NCI-H2171 (cell line): Measurements from ENCODE around the gene TSPAN17.
"Not testable (repeated sequence)": the region's sequence is repeated elsewhere in the genome, so short reads cannot be mapped to it uniquely, and the experiment has no call there.

Experiments
- DNase-seq: peaks from one replicate; lab custom pipeline; 2025; lab: John Stamatoyannopoulos, UW

Gene TSPAN17

GRCh38 chr5:176647030-176647842 is at the start of gene TSPAN17:
Gene TSPAN17, plus strand, starts transcription at chr5:176647484. Its CDS starts 132 bp downstream, at chr5:176647616.
- peak; percentile 96 for DNase-seq

GRCh38 chr5:176599749-176600430 is 47.4 kb upstream of the TSPAN17 start:
- DNase-seq = not testable (repeated sequence)

- no peak for DNase-seq
Observed at GRCh38 chr5:176601901-176602482, 45.3 kb upstream of the TSPAN17 start.

- no peak for DNase-seq
Observed at GRCh38 chr5:176603091-176603490, 44.2 kb upstream of the TSPAN17 start.

- no peak for DNase-seq
Observed at GRCh38 chr5:176606032-176606431, 41.3 kb upstream of the TSPAN17 start.

GRCh38 chr5:176606875-176607274 is 40.4 kb upstream of the TSPAN17 start:
- no peak for DNase-seq

- DNase-seq = no peak
Observed at GRCh38 chr5:176608142-176608705, 39.1 kb upstream of the TSPAN17 start.

GRCh38 chr5:176608937-176609723 is 38.2 kb upstream of the TSPAN17 start:
- no peak for DNase-seq

- DNase-seq = peak; percentile 20
Observed at GRCh38 chr5:176609724-176610434, 37.4 kb upstream of the TSPAN17 start, which contains the start of gene GPRIN1. Gene GPRIN1, minus strand, starts transcription at chr5:176610156. Its CDS starts 10,322 bp downstream, at chr5:176599834.

- peak; percentile 31 for DNase-seq
Observed at GRCh38 chr5:176610435-176610773, 36.9 kb upstream of the TSPAN17 start.

GRCh38 chr5:176611435-176611834 is 35.8 kb upstream of the TSPAN17 start:
- no peak for DNase-seq

- no peak for DNase-seq
Observed at GRCh38 chr5:176612008-176612407, 35.3 kb upstream of the TSPAN17 start.

GRCh38 chr5:176612855-176613254 is 34.4 kb upstream of the TSPAN17 start:
- no peak for DNase-seq

GRCh38 chr5:176614805-176615478 is 32.3 kb upstream of the TSPAN17 start:
- peak; percentile 37 for DNase-seq

- DNase-seq = no peak
Observed at GRCh38 chr5:176616511-176616910, 30.8 kb upstream of the TSPAN17 start.

- no peak for DNase-seq
Observed at GRCh38 chr5:176618783-176619182, 28.5 kb upstream of the TSPAN17 start.

- no peak for DNase-seq
Observed at GRCh38 chr5:176619203-176619568, 28.1 kb upstream of the TSPAN17 start.

- DNase-seq = no peak
Observed at GRCh38 chr5:176619569-176620332, 27.5 kb upstream of the TSPAN17 start.

- DNase-seq = no peak
Observed at GRCh38 chr5:176620333-176620981, 26.8 kb upstream of the TSPAN17 start.
